GM23338 (cell line): ENCODE data around the gene SERPINB12. TPM values are rescaled to one million over a fixed set of nuclear protein-coding genes. Genes with fewer than 3 reads are reported as not detected.

ENCODE experiments used
- ATAC-seq: fragments of 200-7000 bp; cut with Tn5 transposase; 3 replicates; pipeline ENCODE4 v1.9.1; 2020
- DNase-seq: peaks from one replicate; pipeline ENCODE4 v3.0.0-alpha.2; 2015; ENCODE audit warnings: low spot score
- H2AFZ ChIP-seq: fragments of 200-600 bp; sonication (generic); 2 replicates; pipeline ENCODE4 v1.8.0; 2016; ENCODE audit warnings: antibody characterized with exemption, mild to moderate bottlenecking, moderate library complexity
- H3F3A ChIP-seq: fragments of 200-600 bp; sonication (generic); replicated peaks from 2 replicates; pipeline ENCODE4 v1.8.0; 2017; ENCODE audit warnings: antibody characterized with exemption, mixed run types, low read depth
- H3K27ac ChIP-seq: fragments of 200-600 bp; sonication (generic); 2 replicates; pipeline ENCODE4 v1.6.1; 2016; ENCODE audit warnings: low read depth
- H3K27me3 ChIP-seq: fragments of 200-600 bp; sonication (generic); 2 replicates; pipeline ENCODE4 v1.8.0; 2016; ENCODE audit warnings: mild to moderate bottlenecking, mixed run types, moderate library complexity; ENCODE audit not compliant: insufficient read depth
- H3K36me3 ChIP-seq: fragments of 200-600 bp; sonication (generic); 2 replicates; pipeline ENCODE4 v1.8.0; 2016; ENCODE audit warnings: mild to moderate bottlenecking; ENCODE audit not compliant: insufficient read depth
- H3K4me1 ChIP-seq: fragments of 200-600 bp; sonication (generic); 2 replicates; pipeline ENCODE4 v1.8.0; 2016; ENCODE audit warnings: mild to moderate bottlenecking, moderate library complexity; ENCODE audit not compliant: insufficient read depth
- H3K4me2 ChIP-seq: fragments of 200-600 bp; sonication (generic); 2 replicates; pipeline ENCODE4 v1.7.1; 2017; ENCODE audit warnings: mixed run types
- H3K4me3 ChIP-seq: fragments of 200-600 bp; sonication (generic); 2 replicates; pipeline ENCODE4 v1.6.1; 2016; ENCODE audit warnings: mixed run types
- H3K79me2 ChIP-seq: fragments of 200-600 bp; sonication (generic); replicated peaks from 2 replicates; pipeline ENCODE4 v1.8.0; 2017; ENCODE audit warnings: mild to moderate bottlenecking; ENCODE audit not compliant: insufficient read depth
- H3K9me2 ChIP-seq: fragments of 200-600 bp; sonication (generic); 2 replicates; pipeline ENCODE4 v1.8.0; 2017; ENCODE audit not compliant: insufficient read depth
- H4K20me1 ChIP-seq: fragments of 200-600 bp; sonication (generic); replicated peaks from 2 replicates; pipeline ENCODE4 v1.8.0; 2017; ENCODE audit warnings: mild to moderate bottlenecking; ENCODE audit not compliant: insufficient read depth
- H3K27ac Mint-ChIP-seq: 2 replicates; pipeline ENCODE4 v1.8.0; 2020; ENCODE audit warnings: inconsistent platforms, mild to moderate bottlenecking, moderate library complexity, mixed read lengths
- H3K27me3 Mint-ChIP-seq: 3 replicates; pipeline ENCODE4 v1.8.0; 2022; ENCODE audit warnings: low read depth, mild to moderate bottlenecking, moderate library complexity, mixed read lengths, inconsistent platforms; ENCODE audit not compliant: insufficient read depth, poor library complexity
- H3K36me3 Mint-ChIP-seq: 3 replicates; pipeline ENCODE4 v1.8.0; 2021; ENCODE audit warnings: low read depth, mild to moderate bottlenecking, inconsistent platforms, moderate library complexity, mixed read lengths
- H3K4me1 Mint-ChIP-seq: 3 replicates; pipeline ENCODE4 v1.8.0; 2020; ENCODE audit warnings: mild to moderate bottlenecking, inconsistent platforms, mixed read lengths
- H3K4me3 Mint-ChIP-seq: 3 replicates; pipeline ENCODE4 v1.8.0; 2021; ENCODE audit warnings: moderate library complexity, mild to moderate bottlenecking, inconsistent platforms, mixed read lengths
- H3K9me3 Mint-ChIP-seq: 3 replicates; pipeline ENCODE4 v1.8.0; 2020; ENCODE audit warnings: moderate library complexity, mild to moderate bottlenecking, inconsistent platforms, mixed read lengths
- CREB1 ChIP-seq: fragments of 250-450 bp; sonication (Bioruptor Pico); IDR thresholded peaks from 2 replicates; pipeline ENCODE4 v1.5.0; 2020; ENCODE audit warnings: low read depth, mild to moderate bottlenecking, moderate library complexity
- ETS1 ChIP-seq: IDR thresholded peaks from 2 replicates; pipeline ENCODE4 v1.6.1; 2016; ENCODE audit warnings: antibody characterized with exemption
- EZH2 ChIP-seq: fragments of 200-600 bp; sonication (generic); IDR thresholded peaks from one replicate; pipeline ENCODE4 v1.8.0; 2017; ENCODE audit warnings: antibody characterized with exemption, mild to moderate bottlenecking, low read depth; ENCODE audit not compliant: unreplicated experiment
- EZH2phosphoT487 ChIP-seq: fragments of 200-600 bp; sonication (generic); IDR thresholded peaks from one replicate; pipeline ENCODE4 v1.8.1; 2018; ENCODE audit warnings: antibody characterized with exemption; ENCODE audit not compliant: unreplicated experiment
- JUNB ChIP-seq: IDR thresholded peaks from one replicate; pipeline ENCODE4 v1.6.1; 2016; ENCODE audit warnings: antibody characterized with exemption; ENCODE audit not compliant: unreplicated experiment
- NANOG ChIP-seq: IDR thresholded peaks from 2 replicates; pipeline ENCODE4 v1.6.1; 2016; ENCODE audit warnings: antibody characterized with exemption, borderline replicate concordance
- POLR2AphosphoS5 ChIP-seq: IDR thresholded peaks from 2 replicates; pipeline ENCODE4 v1.6.1; 2016; ENCODE audit warnings: antibody characterized with exemption, low read depth
- STAT1 ChIP-seq: IDR thresholded peaks from one replicate; pipeline ENCODE4 v1.6.1; 2016; ENCODE audit warnings: antibody characterized with exemption; ENCODE audit not compliant: unreplicated experiment
- ZNF331 ChIP-seq: fragments of 250-450 bp; sonication (Bioruptor Pico); IDR thresholded peaks from 2 replicates; pipeline ENCODE4 v1.5.0; 2020; ENCODE audit warnings: low read depth, mild to moderate bottlenecking, moderate library complexity
- polyA plus RNA-seq: library from polyadenylated mRNA; unstranded; fragments of >200 nt; fragmentation: Nextera tagmentation; extraction: Ambion mirVana; gene quantifications from 2 replicates; pipeline ENCODE4 v1.2.1, GENCODE V29; 2016
- total RNA-seq: library from RNA; depleted of rRNA; stranded (reverse); fragments of >200 nt; shearing (Covaris generic); gene quantifications from 2 replicates; pipeline ENCODE4 v1.2.3, GENCODE V29; 2014
- TF ChIP-seq, protein P1 (sequence below), 2 experiments: fragments of 200-600 bp in 1 of 2; sonication (generic) in 1 of 2; conservative IDR thresholded peaks; 2 replicates each; pipeline versions ENCODE4 v1.5.1 to v1.6.1; 2016 to 2017; ENCODE audit warnings: antibody characterized with exemption in 2 of 2, low read depth in 2 of 2, mild to moderate bottlenecking in 2 of 2, moderate library complexity in 1 of 2
- TF ChIP-seq, protein P2 (sequence below): IDR thresholded peaks from one replicate; pipeline ENCODE4 v1.6.1; 2018; ENCODE audit warnings: antibody characterized with exemption; ENCODE audit not compliant: unreplicated experiment

SERPINB12 gene
- total and polyA plus RNA-seq, 2 experiments from 2014 or later, result not detected

DNA sequence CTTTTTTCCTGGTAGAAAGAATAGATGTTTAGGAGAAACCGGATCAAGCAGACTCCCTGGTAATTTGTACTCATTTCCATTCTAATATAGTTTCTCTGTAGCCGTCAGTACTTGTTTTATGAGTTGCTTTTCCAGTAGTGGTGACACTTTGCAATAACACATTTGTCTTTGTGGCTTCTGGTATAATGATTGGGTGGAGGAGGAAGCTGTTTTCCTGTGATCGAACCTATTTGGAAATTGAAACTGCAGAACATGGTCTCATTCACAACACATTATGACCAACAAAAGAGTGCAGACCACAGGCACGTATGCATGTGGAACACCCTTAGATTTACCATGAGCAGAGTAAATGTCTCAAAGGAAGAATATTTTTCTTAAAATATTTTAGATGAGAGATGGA, 7.6 kb upstream of the SERPINB12 start:
- no peaks in the 10 kb centered on the region for H3F3A ChIP-seq
- no peak overlapping the region for H3K27ac ChIP-seq
- Mint-ChIP-seq H3K4me3 (no peak overlapping the region), H3K27me3 (no peaks in the 10 kb centered on the region), H3K4me1 (no peaks in the 10 kb centered on the region), H3K36me3 (no peaks in the 10 kb centered on the region), H3K9me3 (no peaks in the 10 kb centered on the region), H3K27ac (no peak overlapping the region)
- no peaks in the 10 kb centered on the region for H3K4me1 ChIP-seq
- H4K20me1 ChIP-seq, result no peaks in the 10 kb centered on the region
- DNase-seq, result no peak
- no peaks in the 10 kb centered on the region for H3K27me3 ChIP-seq
- H3K9me2 ChIP-seq, result peaks cover 6% of the 10 kb centered on the region; the same call in 1 of the 2 replicates
- H3K4me2 ChIP-seq, result no peak overlapping the region
- no peak overlapping the region for H3K4me3 ChIP-seq
- H3K79me2 ChIP-seq, result no peaks in the 10 kb centered on the region
- H3K36me3 ChIP-seq, result no peaks in the 10 kb centered on the region
- H2AFZ ChIP-seq, result no peak overlapping the region
- no peak for ATAC-seq
- TF ChIP-seq, protein P1, sequence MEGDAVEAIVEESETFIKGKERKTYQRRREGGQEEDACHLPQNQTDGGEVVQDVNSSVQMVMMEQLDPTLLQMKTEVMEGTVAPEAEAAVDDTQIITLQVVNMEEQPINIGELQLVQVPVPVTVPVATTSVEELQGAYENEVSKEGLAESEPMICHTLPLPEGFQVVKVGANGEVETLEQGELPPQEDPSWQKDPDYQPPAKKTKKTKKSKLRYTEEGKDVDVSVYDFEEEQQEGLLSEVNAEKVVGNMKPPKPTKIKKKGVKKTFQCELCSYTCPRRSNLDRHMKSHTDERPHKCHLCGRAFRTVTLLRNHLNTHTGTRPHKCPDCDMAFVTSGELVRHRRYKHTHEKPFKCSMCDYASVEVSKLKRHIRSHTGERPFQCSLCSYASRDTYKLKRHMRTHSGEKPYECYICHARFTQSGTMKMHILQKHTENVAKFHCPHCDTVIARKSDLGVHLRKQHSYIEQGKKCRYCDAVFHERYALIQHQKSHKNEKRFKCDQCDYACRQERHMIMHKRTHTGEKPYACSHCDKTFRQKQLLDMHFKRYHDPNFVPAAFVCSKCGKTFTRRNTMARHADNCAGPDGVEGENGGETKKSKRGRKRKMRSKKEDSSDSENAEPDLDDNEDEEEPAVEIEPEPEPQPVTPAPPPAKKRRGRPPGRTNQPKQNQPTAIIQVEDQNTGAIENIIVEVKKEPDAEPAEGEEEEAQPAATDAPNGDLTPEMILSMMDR (conservative IDR thresholded peaks at IDR 0.05; ENCODE audit: low read depth in 2 of 2), result no peak
- TF ChIP-seq CREB1 (CRISPR knock-in tag) (no peak), ETS1 (no peak), POLR2AphosphoS5 (no peak), JUNB (no peak), EZH2phosphoT487 (no peak), STAT1 (no peak), EZH2 (no peak)

DNA sequence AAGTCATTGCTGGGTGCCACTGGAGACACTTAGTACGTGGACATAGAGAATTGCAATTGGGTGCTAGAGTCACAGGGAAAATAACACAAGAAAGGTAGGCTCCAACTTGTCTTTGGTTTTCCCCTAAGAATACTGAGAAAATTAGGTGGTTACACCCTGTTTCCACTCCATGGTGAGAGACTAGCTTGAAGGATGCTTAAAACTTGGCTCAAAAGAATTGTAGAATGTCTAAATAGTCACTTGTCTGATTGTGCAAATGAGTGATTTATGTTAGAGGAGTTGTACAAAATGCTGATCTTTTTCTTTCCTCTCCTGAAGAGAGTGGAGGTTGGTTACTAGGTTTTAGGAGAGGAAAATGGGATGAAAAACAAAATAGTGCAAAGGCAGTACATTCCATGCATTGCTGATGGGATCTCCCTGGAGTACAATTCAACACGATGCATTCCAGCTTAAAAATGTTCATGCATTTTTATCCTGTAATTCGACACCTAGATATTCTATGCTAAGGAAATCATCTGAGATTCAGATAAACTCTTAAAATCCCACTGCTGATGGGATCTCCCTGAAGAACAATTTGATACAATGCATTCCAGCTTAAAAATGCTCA, 2.2 kb upstream of the SERPINB12 start:
- peaks cover 8% of the 10 kb centered on the region for H3K4me1 Mint-ChIP-seq
- H3K4me3 ChIP-seq, result no peak overlapping the region
- no peak overlapping the region for H3K4me3 Mint-ChIP-seq
- no peaks in the 10 kb centered on the region for H3K27me3 ChIP-seq
- no peak overlapping the region for H3K27ac ChIP-seq
- H3K27ac Mint-ChIP-seq, result no peak overlapping the region
- H3F3A ChIP-seq, result no peaks in the 10 kb centered on the region
- H3K4me1 ChIP-seq, result no peaks in the 10 kb centered on the region
- no peaks in the 10 kb centered on the region for H3K36me3 ChIP-seq
- H4K20me1 ChIP-seq, result no peaks in the 10 kb centered on the region
- H3K4me2 ChIP-seq, result no peak overlapping the region
- ATAC-seq (peak; percentile 26; the same call in 1 of the 3 replicates), DNase-seq (peak; percentile 53)
- peaks cover 6% of the 10 kb centered on the region; the same call in 1 of the 2 replicates for H3K9me2 ChIP-seq
- no peak overlapping the region for H2AFZ ChIP-seq
- H3K9me3 Mint-ChIP-seq, result no peaks in the 10 kb centered on the region
- H3K27me3 Mint-ChIP-seq, result peaks cover 2% of the 10 kb centered on the region
- H3K36me3 Mint-ChIP-seq, result no peaks in the 10 kb centered on the region
- no peaks in the 10 kb centered on the region for H3K79me2 ChIP-seq
- TF ChIP-seq POLR2AphosphoS5 (no peak), ETS1 (no peak), ZNF331 (CRISPR knock-in tag) (no peak), NANOG (no peak), JUNB (no peak)
- TF ChIP-seq, protein P2, sequence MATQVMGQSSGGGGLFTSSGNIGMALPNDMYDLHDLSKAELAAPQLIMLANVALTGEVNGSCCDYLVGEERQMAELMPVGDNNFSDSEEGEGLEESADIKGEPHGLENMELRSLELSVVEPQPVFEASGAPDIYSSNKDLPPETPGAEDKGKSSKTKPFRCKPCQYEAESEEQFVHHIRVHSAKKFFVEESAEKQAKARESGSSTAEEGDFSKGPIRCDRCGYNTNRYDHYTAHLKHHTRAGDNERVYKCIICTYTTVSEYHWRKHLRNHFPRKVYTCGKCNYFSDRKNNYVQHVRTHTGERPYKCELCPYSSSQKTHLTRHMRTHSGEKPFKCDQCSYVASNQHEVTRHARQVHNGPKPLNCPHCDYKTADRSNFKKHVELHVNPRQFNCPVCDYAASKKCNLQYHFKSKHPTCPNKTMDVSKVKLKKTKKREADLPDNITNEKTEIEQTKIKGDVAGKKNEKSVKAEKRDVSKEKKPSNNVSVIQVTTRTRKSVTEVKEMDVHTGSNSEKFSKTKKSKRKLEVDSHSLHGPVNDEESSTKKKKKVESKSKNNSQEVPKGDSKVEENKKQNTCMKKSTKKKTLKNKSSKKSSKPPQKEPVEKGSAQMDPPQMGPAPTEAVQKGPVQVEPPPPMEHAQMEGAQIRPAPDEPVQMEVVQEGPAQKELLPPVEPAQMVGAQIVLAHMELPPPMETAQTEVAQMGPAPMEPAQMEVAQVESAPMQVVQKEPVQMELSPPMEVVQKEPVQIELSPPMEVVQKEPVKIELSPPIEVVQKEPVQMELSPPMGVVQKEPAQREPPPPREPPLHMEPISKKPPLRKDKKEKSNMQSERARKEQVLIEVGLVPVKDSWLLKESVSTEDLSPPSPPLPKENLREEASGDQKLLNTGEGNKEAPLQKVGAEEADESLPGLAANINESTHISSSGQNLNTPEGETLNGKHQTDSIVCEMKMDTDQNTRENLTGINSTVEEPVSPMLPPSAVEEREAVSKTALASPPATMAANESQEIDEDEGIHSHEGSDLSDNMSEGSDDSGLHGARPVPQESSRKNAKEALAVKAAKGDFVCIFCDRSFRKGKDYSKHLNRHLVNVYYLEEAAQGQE, result no peak
